HL-60 (cell line): ENCODE data around the gene PIEZO1.
A peak's percentile ranks its signal among the peaks of the same experiment; 100 is the strongest.

Source experiments
- DNase-seq, 2 experiments: peaks; one replicate each; pipeline ENCODE4 v3.0.0-alpha.2; 2010 to 2020; ENCODE audit warnings: low read depth in 1 of 2, low spot score in 1 of 2
- H3K27ac ChIP-seq: fragments of 250-450 bp; sonication (Bioruptor Pico); replicated peaks from 2 replicates; pipeline ENCODE4 v1.5.1; 2020; ENCODE audit warnings: mild to moderate bottlenecking, moderate library complexity
- H3K27me3 ChIP-seq: fragments of 250-450 bp; sonication (Bioruptor Pico); 2 replicates; pipeline ENCODE4 v1.5.1; 2021; ENCODE audit warnings: mild to moderate bottlenecking, moderate library complexity; ENCODE audit not compliant: insufficient read depth, poor library complexity, severe bottlenecking
- H3K4me3 ChIP-seq: replicated peaks from 2 replicates; pipeline ENCODE4 v1.5.1; 2011; ENCODE audit warnings: mild to moderate bottlenecking, control low read depth, low read length; ENCODE audit not compliant: insufficient read depth
- GABPA ChIP-seq: IDR thresholded peaks from 2 replicates; pipeline ENCODE4 v1.6.1; 2012; ENCODE audit warnings: low read depth
- POLR2AphosphoS5 ChIP-seq: IDR thresholded peaks from 2 replicates; pipeline ENCODE4 v1.6.1; 2012; ENCODE audit warnings: low read depth
- SPI1 ChIP-seq: IDR thresholded peaks from 2 replicates; pipeline ENCODE4 v1.6.1; 2012; ENCODE audit warnings: low read depth, mild to moderate bottlenecking, borderline replicate concordance
- TF ChIP-seq, protein P1 (sequence below): IDR thresholded peaks from one replicate; pipeline ENCODE4 v1.5.1; 2011; ENCODE audit warnings: low read length, control low read depth, inconsistent platforms; ENCODE audit not compliant: insufficient read depth
- TF ChIP-seq, protein P2 (sequence below): IDR thresholded peaks from 2 replicates; pipeline ENCODE4 v1.6.1; 2012; ENCODE audit warnings: low read depth; ENCODE audit not compliant: insufficient replicate concordance

The PIEZO1 gene

DNA sequence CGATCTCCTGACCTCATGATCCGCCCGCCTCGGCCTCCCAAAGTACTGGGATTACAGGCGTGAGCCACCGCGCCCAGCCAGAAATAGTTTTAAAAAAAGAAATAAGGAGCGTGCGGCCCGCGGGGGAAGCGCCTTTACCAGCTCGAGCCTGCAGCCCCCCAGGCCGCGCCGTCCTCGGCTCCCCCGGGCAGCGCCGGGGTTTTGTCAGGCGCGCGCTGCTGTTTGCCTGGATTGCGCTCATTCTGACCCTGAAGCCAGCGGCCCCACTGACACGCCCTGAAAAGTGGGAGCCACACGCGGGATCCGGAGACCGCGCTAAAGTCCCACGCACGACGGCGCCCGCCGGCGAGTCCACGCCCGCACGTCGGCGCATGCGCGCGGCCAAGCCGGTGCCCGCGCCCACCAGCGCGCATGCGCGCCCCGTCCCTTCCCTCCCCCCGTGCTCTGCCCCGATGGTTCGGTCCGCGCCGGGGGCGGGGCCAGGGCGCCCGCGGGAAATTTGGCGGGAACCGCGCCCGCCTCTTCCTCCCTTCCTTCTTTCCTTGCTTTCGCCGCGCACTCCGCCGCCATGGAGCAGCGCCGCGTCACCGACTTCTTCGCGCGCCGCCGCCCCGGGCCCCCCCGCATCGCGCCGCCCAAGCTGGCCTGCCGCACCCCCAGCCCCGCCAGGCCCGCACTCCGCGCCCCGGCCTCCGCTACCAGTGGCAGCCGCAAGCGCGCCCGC, 18.4 kb upstream of the PIEZO1 start, which contains the start of gene CDT1:
Gene CDT1, plus strand, starts transcription at position 526 of the 724 bp plus-strand sequence. Its CDS starts 43 bp downstream, at position 569.
- TF ChIP-seq SPI1 = peak; percentile 39; the same call in 1 of the 2 replicates
- TF ChIP-seq, protein P1, sequence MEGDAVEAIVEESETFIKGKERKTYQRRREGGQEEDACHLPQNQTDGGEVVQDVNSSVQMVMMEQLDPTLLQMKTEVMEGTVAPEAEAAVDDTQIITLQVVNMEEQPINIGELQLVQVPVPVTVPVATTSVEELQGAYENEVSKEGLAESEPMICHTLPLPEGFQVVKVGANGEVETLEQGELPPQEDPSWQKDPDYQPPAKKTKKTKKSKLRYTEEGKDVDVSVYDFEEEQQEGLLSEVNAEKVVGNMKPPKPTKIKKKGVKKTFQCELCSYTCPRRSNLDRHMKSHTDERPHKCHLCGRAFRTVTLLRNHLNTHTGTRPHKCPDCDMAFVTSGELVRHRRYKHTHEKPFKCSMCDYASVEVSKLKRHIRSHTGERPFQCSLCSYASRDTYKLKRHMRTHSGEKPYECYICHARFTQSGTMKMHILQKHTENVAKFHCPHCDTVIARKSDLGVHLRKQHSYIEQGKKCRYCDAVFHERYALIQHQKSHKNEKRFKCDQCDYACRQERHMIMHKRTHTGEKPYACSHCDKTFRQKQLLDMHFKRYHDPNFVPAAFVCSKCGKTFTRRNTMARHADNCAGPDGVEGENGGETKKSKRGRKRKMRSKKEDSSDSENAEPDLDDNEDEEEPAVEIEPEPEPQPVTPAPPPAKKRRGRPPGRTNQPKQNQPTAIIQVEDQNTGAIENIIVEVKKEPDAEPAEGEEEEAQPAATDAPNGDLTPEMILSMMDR = no peak
- H3K4me3 ChIP-seq = peak within 1 kb of the TSS; percentile 67
- no peaks in the 10 kb centered on the region for H3K27me3 ChIP-seq
- peak in 1 of 2 experiments; percentile 55 for DNase-seq
- peak within 1 kb of the TSS; percentile 99 for H3K27ac ChIP-seq

DNA sequence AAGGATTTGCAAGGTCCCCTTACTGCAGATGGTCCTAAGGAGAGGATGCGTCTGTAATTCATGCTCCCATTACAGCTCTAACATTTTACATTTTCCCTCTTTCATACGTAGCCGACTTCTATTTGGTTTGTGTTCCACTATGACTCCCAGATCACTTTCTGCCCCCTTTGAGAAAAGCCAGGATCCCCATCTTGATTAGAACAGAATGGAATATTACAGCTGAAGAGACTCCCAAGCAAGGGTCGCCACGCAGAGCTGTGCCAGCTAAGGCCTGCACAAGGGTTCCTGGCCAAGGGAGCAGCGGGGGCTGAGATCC, 15.2 kb upstream of the PIEZO1 start:
- no peak for DNase-seq
- Histone ChIP-seq H3K27ac (peak overlapping the region; percentile 99), H3K4me3 (no peak overlapping the region), H3K27me3 (no peaks in the 10 kb centered on the region)
- TF ChIP-seq, protein P1 = no peak
- TF ChIP-seq, protein P2, sequence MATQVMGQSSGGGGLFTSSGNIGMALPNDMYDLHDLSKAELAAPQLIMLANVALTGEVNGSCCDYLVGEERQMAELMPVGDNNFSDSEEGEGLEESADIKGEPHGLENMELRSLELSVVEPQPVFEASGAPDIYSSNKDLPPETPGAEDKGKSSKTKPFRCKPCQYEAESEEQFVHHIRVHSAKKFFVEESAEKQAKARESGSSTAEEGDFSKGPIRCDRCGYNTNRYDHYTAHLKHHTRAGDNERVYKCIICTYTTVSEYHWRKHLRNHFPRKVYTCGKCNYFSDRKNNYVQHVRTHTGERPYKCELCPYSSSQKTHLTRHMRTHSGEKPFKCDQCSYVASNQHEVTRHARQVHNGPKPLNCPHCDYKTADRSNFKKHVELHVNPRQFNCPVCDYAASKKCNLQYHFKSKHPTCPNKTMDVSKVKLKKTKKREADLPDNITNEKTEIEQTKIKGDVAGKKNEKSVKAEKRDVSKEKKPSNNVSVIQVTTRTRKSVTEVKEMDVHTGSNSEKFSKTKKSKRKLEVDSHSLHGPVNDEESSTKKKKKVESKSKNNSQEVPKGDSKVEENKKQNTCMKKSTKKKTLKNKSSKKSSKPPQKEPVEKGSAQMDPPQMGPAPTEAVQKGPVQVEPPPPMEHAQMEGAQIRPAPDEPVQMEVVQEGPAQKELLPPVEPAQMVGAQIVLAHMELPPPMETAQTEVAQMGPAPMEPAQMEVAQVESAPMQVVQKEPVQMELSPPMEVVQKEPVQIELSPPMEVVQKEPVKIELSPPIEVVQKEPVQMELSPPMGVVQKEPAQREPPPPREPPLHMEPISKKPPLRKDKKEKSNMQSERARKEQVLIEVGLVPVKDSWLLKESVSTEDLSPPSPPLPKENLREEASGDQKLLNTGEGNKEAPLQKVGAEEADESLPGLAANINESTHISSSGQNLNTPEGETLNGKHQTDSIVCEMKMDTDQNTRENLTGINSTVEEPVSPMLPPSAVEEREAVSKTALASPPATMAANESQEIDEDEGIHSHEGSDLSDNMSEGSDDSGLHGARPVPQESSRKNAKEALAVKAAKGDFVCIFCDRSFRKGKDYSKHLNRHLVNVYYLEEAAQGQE = no peak
- TF ChIP-seq SPI1 = no peak
- TF ChIP-seq POLR2AphosphoS5 = no peak
- TF ChIP-seq GABPA = no peak

DNA sequence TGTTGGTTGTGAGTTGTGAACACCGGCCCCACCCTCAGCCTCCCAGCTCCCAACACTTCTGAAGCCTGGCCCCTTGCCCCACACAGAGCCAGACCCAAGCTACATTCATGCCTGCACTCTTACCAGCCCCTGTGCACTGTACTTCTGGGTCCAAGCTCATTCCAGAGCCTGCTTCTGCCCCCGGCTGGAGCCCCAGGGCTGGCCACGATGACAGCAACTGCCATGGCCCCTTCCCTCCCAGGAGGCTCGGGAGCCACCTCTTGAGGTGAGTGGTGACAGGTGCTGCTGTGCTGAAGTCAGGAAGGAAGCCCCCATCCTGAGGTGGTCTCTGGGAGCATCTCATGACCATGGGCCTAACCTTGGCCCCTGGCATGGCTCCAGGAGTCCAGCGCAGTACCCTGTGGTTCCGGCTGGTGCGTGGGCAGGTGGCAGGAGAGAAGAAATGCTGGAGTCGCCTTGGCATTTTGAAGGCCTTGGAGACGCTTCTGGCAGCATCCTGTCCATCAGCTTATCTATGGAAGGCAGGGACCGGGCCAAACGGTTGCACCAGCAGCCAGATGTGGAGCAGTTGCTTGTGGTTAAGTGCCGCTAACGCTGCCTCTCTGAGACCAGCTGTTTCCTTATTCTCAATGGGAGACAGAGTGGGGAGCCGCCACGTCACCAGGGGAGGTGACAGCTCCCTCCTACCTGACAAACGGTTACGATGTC, 14.7 kb upstream of the PIEZO1 start:
- Histone ChIP-seq H3K27me3 (no peaks in the 10 kb centered on the region), H3K4me3 (no peak overlapping the region), H3K27ac (peak overlapping the region; percentile 99)
- DNase-seq = peak in 1 of 2 experiments; percentile 90
- TF ChIP-seq POLR2AphosphoS5 (peak; percentile 94), GABPA (no peak)

DNA sequence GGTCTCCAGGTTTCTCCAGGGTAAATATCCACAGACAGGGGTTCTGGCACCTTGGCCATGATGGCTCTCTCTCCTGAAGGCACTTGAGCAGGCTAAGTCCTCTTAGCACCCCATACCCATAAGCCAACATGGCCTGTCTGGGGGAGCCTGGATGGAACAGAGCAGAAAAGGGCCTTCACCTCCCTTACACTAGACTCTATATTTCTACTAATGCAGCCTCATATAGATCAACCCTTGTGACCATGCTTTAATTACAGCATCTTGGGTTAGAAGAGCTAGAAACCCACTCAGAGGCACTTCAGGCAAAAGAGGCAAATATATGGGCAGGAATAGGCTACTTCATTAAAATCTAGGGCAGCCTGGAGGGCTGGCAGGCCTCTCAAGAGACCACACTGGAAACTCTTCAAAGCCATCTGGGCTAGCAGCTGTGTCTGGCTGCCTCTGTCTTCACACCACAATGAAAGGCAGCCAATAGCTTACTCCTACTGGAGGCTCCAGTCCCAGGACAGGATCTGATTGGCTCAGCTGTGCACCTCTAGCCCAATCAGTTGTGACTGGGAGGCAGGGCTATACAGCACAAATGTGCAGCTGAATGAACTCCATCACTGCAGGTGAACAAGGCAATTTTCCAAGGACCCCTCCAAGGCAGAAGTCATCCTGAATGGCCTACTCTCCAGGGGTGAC, 13.9 kb upstream of the PIEZO1 start:
- DNase-seq = peak in 1 of 2 experiments; percentile 37
- TF ChIP-seq POLR2AphosphoS5 = no peak
- no peak for TF ChIP-seq GABPA
- TF ChIP-seq, protein P1 = no peak
- TF ChIP-seq, protein P2 = no peak
- TF ChIP-seq SPI1 = no peak
- Histone ChIP-seq H3K4me3 (no peak overlapping the region), H3K27ac (peak overlapping the region; percentile 99), H3K27me3 (no peaks in the 10 kb centered on the region)
